OCI-LY1 (cell line): Measurements from ENCODE around the gene RTP2.

Experiments used
- EZH2 ChIP-seq: fragments of 200-600 bp; sonication (generic), shearing (Covaris generic); IDR thresholded peaks from 2 replicates; pipeline ENCODE4 v1.8.0; 2017; ENCODE audit warnings: borderline replicate concordance, mixed run types, mild to moderate bottlenecking, antibody characterized with exemption, low read length, moderate library complexity, mixed read lengths
- TF ChIP-seq, protein P1 (sequence below): fragments of 200-600 bp; sonication (generic), shearing (Covaris generic); IDR thresholded peaks from 2 replicates; pipeline ENCODE4 v1.5.1; 2017; ENCODE audit warnings: mild to moderate bottlenecking, antibody characterized with exemption, low read length, moderate library complexity, mixed read lengths

DNA sequence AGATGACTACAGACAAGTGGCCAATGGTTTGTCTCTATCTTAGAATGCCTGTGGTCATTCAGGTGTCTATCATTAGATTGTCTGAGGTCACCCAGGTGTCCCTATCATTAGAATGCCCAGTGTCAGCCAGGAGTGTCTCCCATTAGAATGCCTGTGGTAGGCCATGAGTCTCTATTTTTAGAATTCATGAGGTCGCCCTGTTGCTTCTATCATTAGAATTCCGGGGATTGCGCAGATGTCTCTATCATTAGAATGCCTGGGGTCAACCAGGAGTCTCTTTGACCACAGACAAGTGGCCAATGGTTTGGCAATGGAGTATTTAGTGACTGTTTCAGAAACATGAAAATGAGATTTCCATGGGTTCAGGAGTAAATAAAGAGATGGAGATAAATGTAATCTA lies 7.6 kb downstream of the RTP2 start:
- no peak for TF ChIP-seq EZH2
- TF ChIP-seq, protein P1, sequence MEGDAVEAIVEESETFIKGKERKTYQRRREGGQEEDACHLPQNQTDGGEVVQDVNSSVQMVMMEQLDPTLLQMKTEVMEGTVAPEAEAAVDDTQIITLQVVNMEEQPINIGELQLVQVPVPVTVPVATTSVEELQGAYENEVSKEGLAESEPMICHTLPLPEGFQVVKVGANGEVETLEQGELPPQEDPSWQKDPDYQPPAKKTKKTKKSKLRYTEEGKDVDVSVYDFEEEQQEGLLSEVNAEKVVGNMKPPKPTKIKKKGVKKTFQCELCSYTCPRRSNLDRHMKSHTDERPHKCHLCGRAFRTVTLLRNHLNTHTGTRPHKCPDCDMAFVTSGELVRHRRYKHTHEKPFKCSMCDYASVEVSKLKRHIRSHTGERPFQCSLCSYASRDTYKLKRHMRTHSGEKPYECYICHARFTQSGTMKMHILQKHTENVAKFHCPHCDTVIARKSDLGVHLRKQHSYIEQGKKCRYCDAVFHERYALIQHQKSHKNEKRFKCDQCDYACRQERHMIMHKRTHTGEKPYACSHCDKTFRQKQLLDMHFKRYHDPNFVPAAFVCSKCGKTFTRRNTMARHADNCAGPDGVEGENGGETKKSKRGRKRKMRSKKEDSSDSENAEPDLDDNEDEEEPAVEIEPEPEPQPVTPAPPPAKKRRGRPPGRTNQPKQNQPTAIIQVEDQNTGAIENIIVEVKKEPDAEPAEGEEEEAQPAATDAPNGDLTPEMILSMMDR: no peak
